ENCODE data around the gene ATG13. TPM values are rescaled to one million over a fixed set of nuclear protein-coding genes. Genes with fewer than 3 reads are reported as not detected.
"Not testable (repeated sequence)": the region's sequence is repeated elsewhere in the genome, so short reads cannot be mapped to it uniquely, and the experiment has no call there.

The ATG13 gene
- total RNA-seq: 100 to 1,000 TPM in 1 of 3 donors, 10 to 100 TPM in 2; 84.2 to 113 (median 87.5) TPM

GRCh38 chr11:46617134-46617971 lies at the start of gene ATG13, which contains the start of gene HARBI1:
TSS of gene ATG13 (plus strand) at chr11:46617553. CDS start at chr11:46644292, 26,739 bp downstream.
TSS of gene HARBI1 (minus strand) at chr11:46617227. CDS start at chr11:46616237, 990 bp downstream.
- peak; percentile 85 to 88 for DNase-seq (ENCODE audit: low spot score in 2 of 2)

DNA sequence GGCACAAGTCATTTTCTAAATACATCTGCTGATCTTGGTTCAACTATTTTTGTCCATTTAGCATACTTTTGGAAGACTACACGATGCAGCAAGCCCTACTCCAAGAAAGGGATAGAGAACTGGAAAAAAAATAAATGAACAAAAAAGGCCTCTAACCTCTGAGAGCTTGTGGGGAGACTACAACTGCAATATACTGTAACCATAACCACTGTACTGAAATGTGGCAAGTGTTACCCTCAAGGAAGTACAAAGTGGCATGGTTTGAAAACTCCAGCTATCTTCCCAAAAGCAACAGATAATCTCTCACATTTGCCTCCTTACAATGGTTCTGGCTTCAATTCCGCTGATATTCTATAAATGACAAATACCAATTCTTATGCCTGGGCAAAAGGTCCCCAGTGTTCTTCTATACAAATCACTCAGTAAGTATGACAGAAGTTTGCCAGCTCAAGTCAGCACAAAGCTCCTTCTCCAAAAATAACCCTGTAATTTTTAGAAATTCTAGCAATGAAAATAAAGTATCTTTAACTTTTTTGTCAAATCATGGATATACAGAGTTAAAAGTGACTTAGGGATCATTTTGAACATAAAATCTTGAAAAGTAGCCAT lies 46.5 kb upstream of the ATG13 start:
- Histone ChIP-seq H3K4me1 (peaks cover 0 to 4% of the 10 kb centered on the region in 2 donors), H3K27me3 (no peaks in the 10 kb centered on the region), H3K36me3 (no peaks in the 10 kb centered on the region), H3K4me3 (no peak overlapping the region), H3K9me3 (no peaks in the 10 kb centered on the region), H3K27ac (no peak overlapping the region)
- intact Hi-C loops (cut with DNase I; ENCODE audit: low total_unique reads): no loop called here
- TF ChIP-seq POLR2A (IDR thresholded peaks at IDR 0.05) (no peak), POLR2AphosphoS5 (IDR thresholded peaks at IDR 0.05) (no peak)
- TF ChIP-seq, protein P1, sequence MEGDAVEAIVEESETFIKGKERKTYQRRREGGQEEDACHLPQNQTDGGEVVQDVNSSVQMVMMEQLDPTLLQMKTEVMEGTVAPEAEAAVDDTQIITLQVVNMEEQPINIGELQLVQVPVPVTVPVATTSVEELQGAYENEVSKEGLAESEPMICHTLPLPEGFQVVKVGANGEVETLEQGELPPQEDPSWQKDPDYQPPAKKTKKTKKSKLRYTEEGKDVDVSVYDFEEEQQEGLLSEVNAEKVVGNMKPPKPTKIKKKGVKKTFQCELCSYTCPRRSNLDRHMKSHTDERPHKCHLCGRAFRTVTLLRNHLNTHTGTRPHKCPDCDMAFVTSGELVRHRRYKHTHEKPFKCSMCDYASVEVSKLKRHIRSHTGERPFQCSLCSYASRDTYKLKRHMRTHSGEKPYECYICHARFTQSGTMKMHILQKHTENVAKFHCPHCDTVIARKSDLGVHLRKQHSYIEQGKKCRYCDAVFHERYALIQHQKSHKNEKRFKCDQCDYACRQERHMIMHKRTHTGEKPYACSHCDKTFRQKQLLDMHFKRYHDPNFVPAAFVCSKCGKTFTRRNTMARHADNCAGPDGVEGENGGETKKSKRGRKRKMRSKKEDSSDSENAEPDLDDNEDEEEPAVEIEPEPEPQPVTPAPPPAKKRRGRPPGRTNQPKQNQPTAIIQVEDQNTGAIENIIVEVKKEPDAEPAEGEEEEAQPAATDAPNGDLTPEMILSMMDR (IDR thresholded peaks at IDR 0.05): no peak
- DNase-seq (ENCODE audit: low spot score in 2 of 2): no peak

More at GRCh38 chr11:46617134-46617971, at the start of gene ATG13, which contains the start of gene HARBI1:
- Histone ChIP-seq H3K27ac (peak within 1 kb of the TSS; percentile 98 to 99), H3K4me3 (peak within 1 kb of the TSS; percentile 86 to 90 (median 88)), H3K27me3 (no peaks in the 10 kb centered on the region), H3K9me3 (no peaks in the 10 kb centered on the region), H3K4me1 (peaks cover 3 to 6% of the 10 kb centered on the region in 2 donors), H3K36me3 (no peaks in the 10 kb centered on the region)
- intact Hi-C loops (cut with DNase I; ENCODE audit: low total_unique reads): no loop called here
- TF ChIP-seq, protein P1 (IDR thresholded peaks at IDR 0.05): peak; percentile 62 to 78 (median 68)
- TF ChIP-seq POLR2A (IDR thresholded peaks at IDR 0.05) (no peak), POLR2AphosphoS5 (IDR thresholded peaks at IDR 0.05) (peak; percentile 33 to 64 (median 54))

- H3K36me3 ChIP-seq: no peaks in the 10 kb centered on the region
- DNase-seq (ENCODE audit: low spot score in 2 of 2): no peak
- TF ChIP-seq, protein P1 (IDR thresholded peaks at IDR 0.05): no peak
- TF ChIP-seq POLR2AphosphoS5 (IDR thresholded peaks at IDR 0.05) (no peak), POLR2A (IDR thresholded peaks at IDR 0.05) (no peak)
- H3K27ac ChIP-seq: no peak overlapping the region
- H3K4me3 ChIP-seq: no peak overlapping the region
- H3K27me3 ChIP-seq: no peaks in the 10 kb centered on the region
- no peaks in the 10 kb centered on the region for H3K9me3 ChIP-seq
- H3K4me1 ChIP-seq: peaks cover 0 to 4% of the 10 kb centered on the region in 2 donors
- intact Hi-C loops (cut with DNase I; ENCODE audit: low total_unique reads): no loop called here
These were observed 42.7 kb upstream of the ATG13 start for GRCh38 chr11:46574656-46575055.

DNA sequence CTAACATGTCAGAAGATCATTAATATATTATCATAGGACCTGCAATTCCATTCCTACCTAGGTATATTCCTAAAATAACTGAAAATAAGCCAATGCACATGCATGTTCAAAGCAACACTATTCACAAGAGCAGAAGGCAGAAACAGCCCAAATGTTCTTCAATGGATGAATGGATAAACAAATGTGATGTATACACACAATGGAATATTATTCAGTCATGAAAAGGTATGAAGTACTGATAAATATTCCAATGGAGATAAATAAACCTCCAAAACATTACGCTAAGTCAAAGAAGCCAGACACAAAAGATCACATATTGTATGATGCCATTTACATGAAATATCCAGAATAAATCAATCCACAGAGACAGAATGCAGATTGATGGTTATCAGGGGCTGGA lies 40.3 kb upstream of the ATG13 start:
- no peak for TF ChIP-seq POLR2AphosphoS5 (IDR thresholded peaks at IDR 0.05)
- TF ChIP-seq, protein P1 (IDR thresholded peaks at IDR 0.05): no peak
- Histone ChIP-seq H3K4me1 (no peaks in the 10 kb centered on the region), H3K4me3 (no peak overlapping the region), H3K9me3 (no peaks in the 10 kb centered on the region), H3K27me3 (no peaks in the 10 kb centered on the region), H3K36me3 (no peaks in the 10 kb centered on the region), H3K27ac (no peak overlapping the region)
- intact Hi-C loops (cut with DNase I; ENCODE audit: low total_unique reads): no loop called here
- no peak for DNase-seq (ENCODE audit: low spot score in 2 of 2)

- Histone ChIP-seq H3K27ac (no peak overlapping the region), H3K36me3 (no peaks in the 10 kb centered on the region), H3K4me3 (no peak overlapping the region), H3K4me1 (no peaks in the 10 kb centered on the region), H3K27me3 (no peaks in the 10 kb centered on the region), H3K9me3 (no peaks in the 10 kb centered on the region)
- no peak for DNase-seq (ENCODE audit: low spot score in 2 of 2)
- intact Hi-C loops (cut with DNase I; ENCODE audit: low total_unique reads): no loop called here
- no peak for TF ChIP-seq POLR2AphosphoS5 (IDR thresholded peaks at IDR 0.05)
- TF ChIP-seq, protein P1 (IDR thresholded peaks at IDR 0.05): no peak
- TF ChIP-seq POLR2A (IDR thresholded peaks at IDR 0.05): no peak
These were observed 34.8 kb upstream of the ATG13 start for GRCh38 chr11:46582588-46582987.

- H3K36me3 ChIP-seq; H3K4me1 ChIP-seq; H3K27ac ChIP-seq; H3K9me3 ChIP-seq; H3K4me3 ChIP-seq; intact Hi-C loops (cut with DNase I; ENCODE audit: low total_unique reads); DNase-seq (ENCODE audit: low spot score in 2 of 2); H3K27me3 ChIP-seq: not testable (repeated sequence)
These were observed 33.8 kb upstream of the ATG13 start for GRCh38 chr11:46583513-46583912.
